Measurements from ENCODE around the gene IVL. TPM values are rescaled to one million over a fixed set of nuclear protein-coding genes. Genes with fewer than 3 reads are reported as not detected.

IVL gene
- total RNA-seq, 6 experiments from 2014 or later: not detected

DNA sequence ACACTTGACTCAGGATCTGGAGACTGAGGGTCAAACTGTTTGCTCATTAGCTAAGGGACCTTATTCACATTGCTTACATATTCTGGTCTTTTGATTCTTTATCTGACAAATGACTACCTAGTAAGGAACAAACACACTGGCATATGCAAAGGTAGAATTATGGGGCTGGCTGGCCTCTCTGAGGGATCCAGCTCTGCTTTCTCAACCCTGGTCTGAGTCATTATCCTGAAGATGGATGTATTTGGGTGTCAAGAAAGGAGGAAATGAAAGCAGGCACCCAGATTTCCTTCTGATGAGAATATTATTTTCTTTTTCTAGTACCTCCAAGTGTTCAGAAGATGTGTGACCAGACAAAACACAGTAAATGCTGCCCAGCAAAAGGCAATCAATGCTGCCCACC, 24.3 kb upstream of the IVL start:
- peaks cover 2% of the 10 kb centered on the region; the same call in 1 of the 2 replicates for H3K27me3 Mint-ChIP-seq (ENCODE audit: insufficient read depth)
- peaks cover 34% of the 10 kb centered on the region; the same call in 1 of the 2 replicates for H3K4me1 Mint-ChIP-seq (ENCODE audit: low read depth)
- no peaks in the 10 kb centered on the region for H3K36me3 Mint-ChIP-seq (ENCODE audit: low read depth)
- TF ChIP-seq CTCF (IDR thresholded peaks at IDR 0.05): no peak
- no peak for DNase-seq
- H3K27ac Mint-ChIP-seq: no peak overlapping the region
- H3K9me3 Mint-ChIP-seq: peaks cover 5% of the 10 kb centered on the region
- H3K4me3 Mint-ChIP-seq: no peak overlapping the region

- no peak for DNase-seq
- Mint-ChIP-seq H3K4me1 (ENCODE audit: low read depth) (peaks cover 34% of the 10 kb centered on the region; the same call in 1 of the 2 replicates), H3K27me3 (ENCODE audit: insufficient read depth) (peaks cover 2% of the 10 kb centered on the region; the same call in 1 of the 2 replicates), H3K9me3 (peaks cover 5% of the 10 kb centered on the region), H3K36me3 (ENCODE audit: low read depth) (no peaks in the 10 kb centered on the region), H3K27ac (no peak overlapping the region), H3K4me3 (no peak overlapping the region; the same call in 1 of the 2 replicates)
- no peak for TF ChIP-seq CTCF (IDR thresholded peaks at IDR 0.05)
Measured at GRCh38 chr1:152884506-152884905, 23.8 kb upstream of the IVL start.

GRCh38 chr1:152884966-152885624, 23.3 kb upstream of the IVL start:
- H3K4me1 Mint-ChIP-seq (ENCODE audit: low read depth): peaks cover 34% of the 10 kb centered on the region; the same call in 1 of the 2 replicates
- DNase-seq: peak; percentile 64
- no peak overlapping the region; the same call in 1 of the 2 replicates for H3K4me3 Mint-ChIP-seq
- H3K9me3 Mint-ChIP-seq: peaks cover 5% of the 10 kb centered on the region
- TF ChIP-seq CTCF (IDR thresholded peaks at IDR 0.05): no peak
- H3K27me3 Mint-ChIP-seq (ENCODE audit: insufficient read depth): no peaks in the 10 kb centered on the region
- no peaks in the 10 kb centered on the region for H3K36me3 Mint-ChIP-seq (ENCODE audit: low read depth)
- H3K27ac Mint-ChIP-seq: no peak overlapping the region; the same call in 1 of the 2 replicates

GRCh38 chr1:152886085-152886484, 22.3 kb upstream of the IVL start:
- Mint-ChIP-seq H3K36me3 (ENCODE audit: low read depth) (no peaks in the 10 kb centered on the region), H3K4me3 (no peak overlapping the region)

GRCh38 chr1:152886758-152887409, 21.5 kb upstream of the IVL start:
- DNase-seq: no peak
- no peaks in the 10 kb centered on the region for H3K36me3 Mint-ChIP-seq (ENCODE audit: low read depth)
- peaks cover 34% of the 10 kb centered on the region; the same call in 1 of the 2 replicates for H3K4me1 Mint-ChIP-seq (ENCODE audit: low read depth)
- peaks cover 9% of the 10 kb centered on the region for H3K9me3 Mint-ChIP-seq
- H3K4me3 Mint-ChIP-seq: no peak overlapping the region
- no peak overlapping the region for H3K27ac Mint-ChIP-seq
- TF ChIP-seq CTCF (IDR thresholded peaks at IDR 0.05): no peak
- H3K27me3 Mint-ChIP-seq (ENCODE audit: insufficient read depth): no peaks in the 10 kb centered on the region

More at GRCh38 chr1:152886085-152886484, 22.3 kb upstream of the IVL start:
- TF ChIP-seq CTCF (IDR thresholded peaks at IDR 0.05): no peak
- Mint-ChIP-seq H3K4me1 (ENCODE audit: low read depth) (peaks cover 34% of the 10 kb centered on the region; the same call in 1 of the 2 replicates), H3K27me3 (ENCODE audit: insufficient read depth) (no peaks in the 10 kb centered on the region), H3K27ac (no peak overlapping the region), H3K9me3 (peaks cover 5% of the 10 kb centered on the region)
- peak; percentile 24 for DNase-seq
